Activated CD4-positive, alpha-beta T cell treated with anti-CD3 and anti-CD28 coated beads, Interleukin-2, amount 50 U/mL, for 1 hour (primary cell): ENCODE measurements around the gene ZKSCAN8.
"Not testable (repeated sequence)": the region's sequence is repeated elsewhere in the genome, so short reads cannot be mapped to it uniquely, and the experiment has no call there.

Source experiments
- DNase-seq: peaks from one replicate; pipeline ENCODE4 v3.0.0-alpha.2; 2020

ZKSCAN8 gene

GRCh38 chr6:28141500-28142329 lies at the start of gene ZKSCAN8:
Gene ZKSCAN8 (plus strand): TSS chr6:28141883. CDS start chr6:28148408, 6,525 bp downstream.
- DNase-seq = peak; percentile 71

- not testable (repeated sequence) for DNase-seq
Observed at GRCh38 chr6:28102222-28102621, 39.5 kb upstream of the ZKSCAN8 start.

- DNase-seq = not testable (repeated sequence)
Observed at GRCh38 chr6:28102699-28103098, 39.0 kb upstream of the ZKSCAN8 start.

- DNase-seq = peak; percentile 81
Observed at GRCh38 chr6:28104392-28105244, 37.1 kb upstream of the ZKSCAN8 start.

- no peak for DNase-seq
Observed at GRCh38 chr6:28105245-28105639, 36.4 kb upstream of the ZKSCAN8 start.

- DNase-seq = no peak
Observed at GRCh38 chr6:28107506-28107905, 34.2 kb upstream of the ZKSCAN8 start.

GRCh38 chr6:28111964-28112363 lies 29.7 kb upstream of the ZKSCAN8 start:
- no peak for DNase-seq

GRCh38 chr6:28115799-28116198 lies 25.9 kb upstream of the ZKSCAN8 start:
- no peak for DNase-seq

DNA sequence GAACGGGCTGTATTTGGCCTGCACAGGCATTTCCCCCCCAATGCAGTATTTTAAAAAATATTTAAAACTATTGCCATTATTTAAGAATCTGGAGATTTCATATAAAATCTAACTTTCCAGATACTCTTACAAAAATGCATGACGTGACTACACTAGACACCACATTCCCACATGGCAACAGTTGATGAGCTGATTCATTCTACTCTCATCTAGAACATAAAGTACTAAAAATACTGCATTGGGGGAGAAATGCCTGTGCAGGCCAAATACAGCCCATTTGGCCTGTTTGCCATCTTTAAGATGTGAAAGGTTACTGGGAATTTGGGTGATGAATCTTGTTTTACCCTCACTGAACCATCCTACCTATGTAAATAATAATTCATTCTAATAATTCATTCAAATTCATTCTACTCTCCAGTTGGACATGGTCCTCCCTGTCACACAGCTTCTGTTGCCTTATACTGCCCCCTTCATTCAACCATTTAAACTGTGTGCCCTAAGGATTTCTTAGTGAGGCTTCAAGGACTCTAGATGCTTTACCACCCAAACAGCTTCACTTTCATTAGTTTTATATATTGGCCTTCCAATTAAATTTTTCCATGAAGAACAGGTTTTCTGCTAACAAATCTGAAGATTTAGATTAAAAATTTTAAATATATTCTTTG lies 24.2 kb upstream of the ZKSCAN8 start:
- DNase-seq = no peak

GRCh38 chr6:28118217-28118616 lies 23.5 kb upstream of the ZKSCAN8 start:
- DNase-seq = no peak

GRCh38 chr6:28121876-28122275 lies 19.8 kb upstream of the ZKSCAN8 start:
- no peak for DNase-seq

DNA sequence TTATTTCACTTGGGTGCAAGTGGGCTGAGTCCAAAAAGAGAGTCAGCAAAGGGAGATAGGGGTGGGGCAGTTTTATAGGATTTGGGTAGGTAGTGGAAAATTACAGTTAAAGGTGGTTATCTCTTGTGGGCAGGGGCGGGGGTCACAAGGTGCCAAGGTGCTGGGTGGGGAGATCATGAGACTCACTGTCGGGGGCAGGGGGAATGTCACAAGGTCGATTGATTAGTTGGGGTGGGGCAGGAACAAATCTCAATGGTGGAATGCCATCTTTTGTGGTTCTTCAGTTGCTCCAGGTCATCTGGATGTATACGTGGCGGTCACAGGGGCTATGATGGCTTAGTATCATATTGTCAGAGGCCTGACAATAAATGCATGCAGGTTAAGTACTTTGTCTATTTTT lies 19.4 kb upstream of the ZKSCAN8 start:
- not testable (repeated sequence) for DNase-seq

GRCh38 chr6:28124350-28124970 lies 17.2 kb upstream of the ZKSCAN8 start, which contains the start of gene ZSCAN16:
Gene ZSCAN16 (plus strand): TSS chr6:28124609. CDS start chr6:28125444, 835 bp downstream.
- DNase-seq = peak; percentile 69

DNA sequence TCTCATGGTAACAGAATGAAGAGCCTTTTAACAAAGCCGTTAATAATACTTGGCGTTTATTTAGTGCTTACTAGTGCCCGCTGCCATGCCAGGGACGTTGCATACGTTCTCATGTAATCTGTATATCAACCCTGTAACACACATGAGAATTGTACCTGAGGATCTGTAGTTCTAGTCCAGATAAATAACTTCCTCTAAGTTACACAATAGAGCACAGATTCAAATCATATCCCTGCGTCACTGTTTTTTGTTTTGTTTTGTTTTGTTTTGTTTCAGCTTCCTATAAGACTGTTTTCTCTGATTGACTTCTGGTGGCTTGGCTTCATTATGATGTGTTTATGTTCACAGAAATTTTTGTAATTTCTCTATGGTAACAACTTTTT lies 16.7 kb upstream of the ZKSCAN8 start:
- no peak for DNase-seq

- no peak for DNase-seq
Observed at GRCh38 chr6:28125401-28125800, 16.3 kb upstream of the ZKSCAN8 start.

DNA sequence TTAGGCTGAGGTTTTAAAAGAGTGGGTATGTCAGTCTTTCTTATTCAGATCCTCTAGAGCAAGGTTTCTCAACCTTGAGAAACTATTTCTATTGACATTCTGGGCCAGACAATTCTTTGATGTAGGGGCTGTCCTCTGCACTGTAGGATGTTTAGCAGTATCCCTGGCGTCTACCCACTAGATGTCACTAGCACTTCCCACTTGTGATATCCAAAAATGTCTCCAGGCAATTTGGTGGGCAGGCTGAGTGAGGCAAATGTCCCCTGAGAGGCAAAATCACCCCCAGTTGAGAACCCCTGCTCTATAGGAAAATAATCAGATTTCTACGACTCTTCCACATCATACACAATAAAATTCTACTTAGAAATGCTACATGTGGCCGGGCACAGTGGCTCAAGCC lies 7.7 kb upstream of the ZKSCAN8 start:
- DNase-seq = no peak

DNA sequence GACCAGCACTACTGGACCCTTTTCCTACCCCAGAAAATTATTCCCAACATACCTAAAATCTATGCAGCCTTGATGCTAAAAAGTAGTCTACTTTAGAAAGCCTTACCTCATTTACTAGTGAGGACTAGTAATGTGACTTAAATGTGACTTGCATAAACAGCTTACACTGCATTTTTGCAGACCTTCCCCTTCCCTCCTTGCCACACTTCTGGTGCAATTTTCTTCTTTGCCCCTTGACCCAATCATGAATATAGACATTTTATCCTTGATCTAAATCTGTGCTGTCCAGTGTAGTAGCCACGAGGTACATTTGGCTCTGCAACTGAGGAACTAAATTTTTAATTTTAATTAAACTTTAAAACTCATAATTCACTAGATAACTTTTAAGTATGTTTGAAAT lies 7.0 kb upstream of the ZKSCAN8 start:
- no peak for DNase-seq

DNA sequence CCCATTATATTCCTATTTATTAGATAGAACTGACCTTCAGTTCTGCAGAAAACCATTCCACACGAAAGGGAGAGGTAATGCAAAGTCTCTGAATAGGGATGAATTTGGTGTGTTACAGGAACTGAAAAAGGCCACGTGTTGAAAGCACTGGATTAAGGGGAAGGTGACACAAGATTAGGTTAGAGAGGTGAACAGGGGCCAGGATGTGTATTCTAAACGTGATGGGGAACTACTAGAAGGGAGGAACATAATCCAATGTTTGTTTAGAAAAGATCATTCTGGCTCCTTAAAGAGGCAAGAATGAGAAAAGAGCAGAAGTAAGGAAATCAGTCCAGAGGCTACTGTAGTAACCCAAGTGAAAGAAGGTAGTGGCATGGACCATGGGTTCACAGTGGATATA lies 6.3 kb upstream of the ZKSCAN8 start:
- DNase-seq = no peak

DNA sequence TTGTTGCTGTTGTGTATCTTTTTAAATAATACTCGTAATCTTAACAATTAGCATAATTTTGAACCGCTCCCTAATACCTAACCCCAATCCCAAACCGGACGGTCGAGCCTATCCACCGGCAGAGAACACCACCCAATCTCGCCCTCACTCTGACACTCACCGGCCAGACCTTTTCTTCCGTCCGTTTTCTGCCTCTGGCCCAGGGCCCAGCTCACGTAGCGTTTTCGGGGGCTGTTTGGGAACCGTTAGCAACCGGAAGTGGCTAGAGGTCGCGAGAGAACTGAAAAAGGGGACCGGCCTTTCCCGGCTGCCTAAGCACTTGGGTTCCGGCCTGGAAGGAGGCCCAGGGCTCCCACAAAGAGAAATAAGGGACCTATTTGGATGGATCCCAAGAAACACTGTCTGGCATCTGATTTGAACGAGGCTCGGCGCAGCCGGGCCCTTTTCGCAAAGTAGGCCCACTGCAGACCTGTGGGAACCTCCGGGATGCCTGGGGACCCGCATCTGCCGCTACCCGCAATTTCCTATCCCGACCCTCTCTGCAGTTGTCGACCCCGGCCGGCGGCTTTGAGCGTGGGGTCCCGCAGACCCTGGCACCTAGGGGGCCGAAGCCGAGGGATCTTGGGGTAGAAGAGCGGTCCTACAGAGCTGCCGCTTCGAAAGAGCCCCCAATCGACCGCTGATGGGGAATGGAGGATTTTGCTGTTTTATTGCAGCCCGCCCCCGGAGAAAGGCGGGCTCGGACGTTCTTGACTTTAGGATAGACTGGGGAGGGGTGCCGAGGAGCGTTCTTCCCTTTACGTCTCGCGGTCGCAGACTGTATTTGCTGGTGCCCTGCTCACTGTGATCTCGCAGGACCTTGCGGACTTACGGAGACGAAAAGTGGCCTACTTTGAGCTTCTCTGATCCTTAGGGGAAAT lies 4.8 kb upstream of the ZKSCAN8 start:
- peak; percentile 65 for DNase-seq

DNA sequence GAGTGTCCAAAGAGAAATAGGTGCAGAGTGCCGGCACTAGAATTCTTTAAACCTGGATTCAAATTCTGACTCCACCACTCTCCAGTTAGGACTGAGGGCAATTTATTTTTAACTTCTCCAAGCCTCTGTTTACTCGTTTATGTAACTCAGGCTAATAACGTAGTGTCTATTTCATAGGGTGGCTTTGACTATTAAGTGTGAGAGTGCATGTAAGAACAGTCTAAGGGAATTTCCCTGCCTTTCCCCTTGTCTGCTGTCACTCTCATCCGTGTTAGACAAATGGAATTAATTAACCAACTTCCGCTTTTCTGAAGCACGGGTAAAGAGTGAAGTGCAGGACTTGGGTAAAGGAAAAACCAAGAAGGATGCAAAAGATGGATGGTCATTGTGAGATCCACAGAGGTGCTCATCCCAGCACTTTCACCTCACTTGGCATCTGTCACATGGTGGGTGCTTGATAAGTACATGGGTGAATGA lies 4.1 kb upstream of the ZKSCAN8 start:
- no peak for DNase-seq

DNA sequence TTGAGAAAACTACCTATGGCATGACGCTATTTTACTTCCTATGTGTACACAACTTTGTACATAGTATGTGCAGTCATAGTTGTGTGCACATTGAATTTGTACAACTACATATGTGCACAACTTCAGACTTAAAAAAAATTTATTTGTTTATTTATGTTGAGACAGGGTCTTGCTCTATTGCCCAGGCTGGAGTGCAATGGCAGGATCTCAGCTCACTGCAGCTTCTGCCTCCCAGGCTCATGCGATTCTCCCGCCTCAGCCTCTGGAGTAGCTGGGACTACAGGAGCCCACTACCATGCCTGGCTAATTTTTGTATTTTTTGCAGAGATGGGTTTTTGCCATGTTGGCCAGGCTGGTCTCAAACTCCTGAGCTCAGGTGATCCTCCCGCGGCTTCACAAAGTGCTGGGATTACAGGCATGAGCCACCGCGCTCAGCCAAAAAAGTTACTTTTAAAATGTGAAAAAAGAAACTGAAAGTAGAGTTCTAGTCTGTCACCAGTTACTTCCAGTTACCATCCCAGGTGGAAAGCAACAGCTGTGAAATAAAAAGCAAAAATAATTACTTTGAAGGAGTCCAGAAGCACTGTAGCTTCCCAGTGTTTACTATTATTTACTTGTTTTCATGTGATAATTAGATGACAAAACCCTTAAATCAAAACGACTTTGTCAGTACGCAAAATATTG lies 1.7 kb upstream of the ZKSCAN8 start:
- DNase-seq = no peak
